Thyroid gland (tissue), 4 donors: Measurements from ENCODE around the gene IFT43.

Experiments
- POLR2A ChIP-seq, 2 donors: fragments of 450-650 bp; IDR thresholded peaks; one replicate each; pipeline ENCODE4 v1.6.1; 2017; ENCODE audit warnings: antibody characterized with exemption in 2 of 2, mild to moderate bottlenecking in 2 of 2, moderate library complexity in 1 of 2
- TF ChIP-seq, protein P1 (sequence below), 6 experiments: fragments of 200-600 bp in 3 of 6; fragments of 450-650 bp in 3 of 6; sonication (generic) in 3 of 6; IDR thresholded peaks; one replicate each; pipeline ENCODE4 v1.5.1; 2016 to 2019; ENCODE audit warnings: antibody characterized with exemption in 6 of 6, mild to moderate bottlenecking in 2 of 6, inconsistent platforms in 1 of 6, moderate library complexity in 1 of 6

DNA sequence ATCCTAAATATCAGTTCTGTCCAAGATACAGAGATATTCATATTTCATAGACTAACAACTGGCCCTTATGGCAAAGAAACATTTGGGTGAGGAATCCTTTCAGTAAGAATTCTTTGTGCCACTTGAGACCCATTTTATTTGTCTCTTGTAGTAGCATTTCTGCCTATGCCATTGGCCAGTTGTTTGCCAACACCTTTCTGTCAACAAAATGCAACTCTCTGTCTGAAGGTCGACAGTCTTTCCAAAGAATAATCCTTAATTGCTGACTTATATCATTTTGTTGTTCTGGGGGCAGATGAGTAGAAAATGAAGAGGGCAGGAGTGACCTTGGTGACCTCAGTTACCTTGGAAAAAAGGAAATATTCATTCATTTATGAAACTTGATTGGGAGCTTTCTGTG lies 10.9 kb downstream of the IFT43 start:
- TF ChIP-seq, protein P1, sequence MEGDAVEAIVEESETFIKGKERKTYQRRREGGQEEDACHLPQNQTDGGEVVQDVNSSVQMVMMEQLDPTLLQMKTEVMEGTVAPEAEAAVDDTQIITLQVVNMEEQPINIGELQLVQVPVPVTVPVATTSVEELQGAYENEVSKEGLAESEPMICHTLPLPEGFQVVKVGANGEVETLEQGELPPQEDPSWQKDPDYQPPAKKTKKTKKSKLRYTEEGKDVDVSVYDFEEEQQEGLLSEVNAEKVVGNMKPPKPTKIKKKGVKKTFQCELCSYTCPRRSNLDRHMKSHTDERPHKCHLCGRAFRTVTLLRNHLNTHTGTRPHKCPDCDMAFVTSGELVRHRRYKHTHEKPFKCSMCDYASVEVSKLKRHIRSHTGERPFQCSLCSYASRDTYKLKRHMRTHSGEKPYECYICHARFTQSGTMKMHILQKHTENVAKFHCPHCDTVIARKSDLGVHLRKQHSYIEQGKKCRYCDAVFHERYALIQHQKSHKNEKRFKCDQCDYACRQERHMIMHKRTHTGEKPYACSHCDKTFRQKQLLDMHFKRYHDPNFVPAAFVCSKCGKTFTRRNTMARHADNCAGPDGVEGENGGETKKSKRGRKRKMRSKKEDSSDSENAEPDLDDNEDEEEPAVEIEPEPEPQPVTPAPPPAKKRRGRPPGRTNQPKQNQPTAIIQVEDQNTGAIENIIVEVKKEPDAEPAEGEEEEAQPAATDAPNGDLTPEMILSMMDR (IDR thresholded peaks at IDR 0.05) = no peak
- no peak for TF ChIP-seq POLR2A (IDR thresholded peaks at IDR 0.05)
